ENCODE data around the gene IGFBPL1.

GRCh38 chr9:38408719-38409118 is 15.5 kb downstream of the IGFBPL1 start:
- TF ChIP-seq SP1 (IDR thresholded peaks at IDR 0.05) (no peak), TAF1 (conservative IDR thresholded peaks at IDR 0.05) (no peak), CTCF (IDR thresholded peaks at IDR 0.05; ENCODE audit: low read depth, low read length, missing input control) (no peak), YY1 (IDR thresholded peaks at IDR 0.05) (no peak), FOXA1 (IDR thresholded peaks at IDR 0.05) (no peak), JUND (IDR thresholded peaks at IDR 0.05) (no peak), GABPA (IDR thresholded peaks at IDR 0.05 in 1 of 2, conservative IDR thresholded peaks at IDR 0.05 in 1 of 2) (no peak), RAD21 (IDR thresholded peaks at IDR 0.05) (no peak)

All from liver (tissue), 3 donors.